ENCODE data around the gene ATP2C2.

DNA sequence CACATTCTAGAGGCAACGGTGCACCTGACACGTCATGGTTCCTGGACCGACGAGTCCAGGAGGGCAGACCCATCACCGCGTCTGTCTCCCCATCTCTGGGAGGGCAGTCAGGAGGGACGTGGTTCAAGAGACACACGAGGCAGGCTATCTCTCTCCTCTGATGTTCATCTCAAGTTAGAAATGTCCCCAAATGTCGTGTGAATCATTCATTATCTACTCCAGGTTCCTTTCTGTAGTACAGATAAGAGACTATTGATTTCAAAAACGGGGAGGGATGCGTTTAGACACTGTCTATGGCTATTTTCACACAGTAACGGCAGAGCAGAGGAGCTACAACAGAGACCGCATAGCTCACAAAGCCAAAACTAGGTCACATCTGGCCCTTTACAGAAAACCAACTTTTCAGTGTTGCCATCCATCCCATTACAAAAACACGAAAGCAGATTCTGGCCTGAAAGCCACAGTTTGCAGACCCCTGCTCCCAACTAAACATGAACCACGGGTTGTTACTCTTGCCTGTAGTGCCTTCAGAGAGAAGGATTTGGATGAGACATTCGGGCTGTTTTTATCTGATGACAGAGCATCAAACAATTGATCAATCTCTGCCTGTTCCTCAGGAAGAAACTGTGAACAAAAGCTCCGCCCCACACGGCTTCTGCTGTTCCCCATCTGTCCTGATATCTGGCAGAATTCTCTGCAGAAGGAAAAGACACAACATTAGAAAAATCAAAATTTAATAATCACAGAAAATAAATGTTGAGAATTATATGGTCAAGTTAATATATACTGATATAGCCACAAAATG, 129.3 kb downstream of the ATP2C2 start:
- TF ChIP-seq, protein P1, sequence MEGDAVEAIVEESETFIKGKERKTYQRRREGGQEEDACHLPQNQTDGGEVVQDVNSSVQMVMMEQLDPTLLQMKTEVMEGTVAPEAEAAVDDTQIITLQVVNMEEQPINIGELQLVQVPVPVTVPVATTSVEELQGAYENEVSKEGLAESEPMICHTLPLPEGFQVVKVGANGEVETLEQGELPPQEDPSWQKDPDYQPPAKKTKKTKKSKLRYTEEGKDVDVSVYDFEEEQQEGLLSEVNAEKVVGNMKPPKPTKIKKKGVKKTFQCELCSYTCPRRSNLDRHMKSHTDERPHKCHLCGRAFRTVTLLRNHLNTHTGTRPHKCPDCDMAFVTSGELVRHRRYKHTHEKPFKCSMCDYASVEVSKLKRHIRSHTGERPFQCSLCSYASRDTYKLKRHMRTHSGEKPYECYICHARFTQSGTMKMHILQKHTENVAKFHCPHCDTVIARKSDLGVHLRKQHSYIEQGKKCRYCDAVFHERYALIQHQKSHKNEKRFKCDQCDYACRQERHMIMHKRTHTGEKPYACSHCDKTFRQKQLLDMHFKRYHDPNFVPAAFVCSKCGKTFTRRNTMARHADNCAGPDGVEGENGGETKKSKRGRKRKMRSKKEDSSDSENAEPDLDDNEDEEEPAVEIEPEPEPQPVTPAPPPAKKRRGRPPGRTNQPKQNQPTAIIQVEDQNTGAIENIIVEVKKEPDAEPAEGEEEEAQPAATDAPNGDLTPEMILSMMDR (conservative IDR thresholded peaks at IDR 0.05; ENCODE audit: low read length) = no peak
- no peak for TF ChIP-seq EZH2phosphoT487 (IDR thresholded peaks at IDR 0.05; ENCODE audit: borderline replicate concordance)

Data from Loucy (cell line).